B cell (primary cell): ENCODE data around the gene ATG4B. TPM values are rescaled to one million over a fixed set of nuclear protein-coding genes. Genes with fewer than 3 reads are reported as not detected.

Source experiments
- ATAC-seq: fragments of 200-7000 bp; cut with Tn5 transposase; one replicate; pipeline ENCODE4 v1.10.0; 2021; ENCODE audit warnings: low read depth, mild to moderate bottlenecking, moderate number of reproducible peaks, moderate library complexity
- CTCF ChIA-PET: fragments of 350-600 bp; sonication (Branson Sonifier 250); formaldehyde crosslinking; loops from one replicate; lab custom pipeline; 2021; ENCODE audit warnings: antibody characterized with exemption, inconsistent platforms; lab: Charles Lee
- POLR2A ChIA-PET: fragments of 350-600 bp; sonication (Branson Sonifier 250); formaldehyde crosslinking; loops from one replicate; lab custom pipeline; 2021; ENCODE audit warnings: antibody characterized with exemption; lab: Charles Lee
- DNase-seq: peaks from one replicate; pipeline ENCODE4 v3.0.0; 2013
- H2AFZ ChIP-seq: 2 replicates; pipeline ENCODE4 v1.6.1; 2012; ENCODE audit warnings: mild to moderate bottlenecking, low read depth, low read length; ENCODE audit not compliant: insufficient read depth, poor library complexity, severe bottlenecking
- H3K27ac ChIP-seq, 2 donors: 1 replicate in 1 of 2; 2 replicates in 1 of 2; pipeline ENCODE4 v1.5.1; 2012 to 2013; ENCODE audit warnings: low read length in 2 of 2, mild to moderate bottlenecking in 2 of 2, moderate library complexity in 1 of 2
- H3K27me3 ChIP-seq, 4 experiments: fragments of 200-600 bp in 1 of 4; sonication (generic) in 1 of 4; replicated peaks in 1 of 4; 1 replicate in 2 of 4; 2 replicates in 2 of 4; pipeline versions ENCODE4 v1.6.1 to v1.7.0; 2013 to 2016; ENCODE audit warnings: low read length in 3 of 4, mild to moderate bottlenecking in 2 of 4, mixed read lengths in 1 of 4, moderate library complexity in 1 of 4; ENCODE audit not compliant: insufficient read depth in 4 of 4, control insufficient read depth in 3 of 4; ENCODE audit errors: control extremely low read depth in 1 of 4
- H3K36me3 ChIP-seq, 2 experiments: replicated peaks in 1 of 2; 1 replicate in 1 of 2; 2 replicates in 1 of 2; pipeline versions ENCODE4 v1.6.1 to v1.7.1; 2013; ENCODE audit warnings: low read length in 1 of 2; ENCODE audit not compliant: insufficient read depth in 2 of 2, control insufficient read depth in 1 of 2; ENCODE audit errors: control extremely low read depth in 1 of 2, extremely low read depth in 1 of 2
- H3K4me1 ChIP-seq, 2 donors: fragments of 200-600 bp in 1 of 2; sonication (generic) in 1 of 2; 1 replicate in 1 of 2; 2 replicates in 1 of 2; pipeline versions ENCODE4 v1.5.1 to v1.6.1; 2013 to 2017; ENCODE audit warnings: low read length in 2 of 2; ENCODE audit not compliant: control insufficient read depth in 2 of 2, insufficient read depth in 2 of 2
- H3K4me2 ChIP-seq: replicated peaks from 2 replicates; pipeline ENCODE3; 2012; ENCODE audit warnings: mild to moderate bottlenecking, low read depth, low read length; ENCODE audit not compliant: poor library complexity, severe bottlenecking
- H3K4me3 ChIP-seq, 5 experiments: fragments of 200-600 bp in 1 of 5; sonication (generic) in 1 of 5; 1 replicate in 3 of 5; 2 replicates in 2 of 5; pipeline versions ENCODE4 v1.5.1 to v1.7.0; 2011 to 2016; ENCODE audit warnings: low read length in 4 of 5, mild to moderate bottlenecking in 4 of 5, low read depth in 2 of 5, control low read depth in 1 of 5, moderate library complexity in 1 of 5; ENCODE audit not compliant: insufficient read depth in 1 of 5; ENCODE audit errors: control extremely low read depth in 1 of 5, extremely low read depth in 1 of 5
- H3K79me2 ChIP-seq: fragments of 200-600 bp; sonication (generic); one replicate; pipeline ENCODE4 v1.6.0; 2016; ENCODE audit warnings: low read length; ENCODE audit not compliant: control insufficient read depth, insufficient read depth
- H3K9ac ChIP-seq: fragments of 200-600 bp; sonication (generic); 2 replicates; pipeline ENCODE4 v1.6.1; 2017; ENCODE audit warnings: mild to moderate bottlenecking, low read length, moderate library complexity
- H3K9me3 ChIP-seq, 3 donors: one replicate each; pipeline versions ENCODE4 v1.6.1 to v1.7.1; 2013; ENCODE audit warnings: low read length in 2 of 3; ENCODE audit not compliant: control insufficient read depth in 2 of 3, insufficient read depth in 1 of 3; ENCODE audit errors: control extremely low read depth in 1 of 3
- H4K20me1 ChIP-seq: 2 replicates; pipeline ENCODE4 v1.6.0; 2012; ENCODE audit warnings: mild to moderate bottlenecking, low read length; ENCODE audit not compliant: insufficient read depth, control insufficient read depth, poor library complexity, severe bottlenecking
- H3K27ac Mint-ChIP-seq: one replicate; pipeline ENCODE4 v1.8.0; 2021; ENCODE audit warnings: mixed read lengths
- H3K27me3 Mint-ChIP-seq: one replicate; pipeline ENCODE4 v1.8.0; 2021; ENCODE audit warnings: mixed read lengths
- H3K4me1 Mint-ChIP-seq: one replicate; pipeline ENCODE4 v1.8.0; 2021; ENCODE audit warnings: mixed read lengths
- H3K4me3 Mint-ChIP-seq: one replicate; pipeline ENCODE4 v1.8.0; 2021; ENCODE audit warnings: mixed read lengths
- H3K9me3 Mint-ChIP-seq: one replicate; pipeline ENCODE4 v1.8.0; 2022; ENCODE audit warnings: mixed read lengths; ENCODE audit not compliant: insufficient read depth
- CTCF ChIP-seq: fragments of 200-600 bp; IDR thresholded peaks from one replicate; pipeline ENCODE4 v1.8.0; 2022; ENCODE audit warnings: antibody characterized with exemption, mild to moderate bottlenecking
- EZH2 ChIP-seq: IDR thresholded peaks from 2 replicates; pipeline ENCODE4 v1.6.1; 2012; ENCODE audit warnings: borderline replicate concordance, low read depth, mild to moderate bottlenecking, moderate library complexity, low read length; ENCODE audit not compliant: insufficient read depth, poor library complexity, severe bottlenecking
- WGBS: methylation state at CpG from one replicate; pipeline ENCODE4 v1.1.5; 2013; ENCODE audit warnings: missing lambda C conversion rate; ENCODE audit not compliant: insufficient coverage; 5-methylcytosine and 5-hydroxymethylcytosine counted together
- intact Hi-C: fragments of 100-400 bp; cut with micrococcal nuclease; formaldehyde crosslinking; loops from one replicate; pipeline ENCODE4 v1.10.0; 2022
- polyA plus RNA-seq: library from polyadenylated mRNA; depleted of rRNA; stranded (reverse); fragments of >200 nt; gene quantifications from 2 replicates; pipeline ENCODE4 v1.2.3, GENCODE V29; 2012
- total RNA-seq, 2 donors: library from RNA; stranded (reverse); fragments of 120-200 nt in 1 of 2; gene quantifications; 1 replicate in 1 of 2; 2 replicates in 1 of 2; pipeline versions ENCODE4 v1.2.3 to v1.2.4, GENCODE V29; 2013 to 2022

The ATG4B gene
- total and polyA plus RNA-seq, 2 donors (not counting 1 experiment from before 2014, with no cell fraction given), result 130 TPM

- CTCF ChIA-PET, result interaction anchor here (1.1 to 1.2 kb wide), 2 partner anchors 19 to 322 kb away, joined by 3 to 4 read pairs; no protein-coding TSS in a partner anchor
- H3K9me3 ChIP-seq, result peaks cover 0 to 8% (median 0%) of the 10 kb centered on the region in 3 donors
- POLR2A ChIA-PET, result interaction anchor here (1.6 to 2.4 kb wide), 3 partner anchors 50 to 97 kb away, joined by 6 to 12 read pairs (median 9); partner anchors contain the start of genes D2HGDH, DTYMK and ING5
- peak overlapping the region; percentile 95 for H3K9ac ChIP-seq
- H3K27ac ChIP-seq, result peak overlapping the region; percentile 6 to 65
- peaks cover 0 to 26% of the 10 kb centered on the region in 2 experiments for H3K36me3 ChIP-seq
- no peaks in the 10 kb centered on the region for H3K9me3 Mint-ChIP-seq
- peak overlapping the region in 4 of 5 experiments; percentile 59 to 97 (median 96) for H3K4me3 ChIP-seq
- WGBS, result under 1% methylated on average over 97 of the region's 97 CpGs
- H3K27me3 ChIP-seq, result no peaks in the 10 kb centered on the region
- peak overlapping the region; percentile 80 for H3K4me3 Mint-ChIP-seq
- intact Hi-C loops, result loop anchor here (1.0 to 10.0 kb wide), 9 partner anchors 19 to 1076 kb away; partner anchors contain the start of genes DTYMK, DUSP28, HDLBP and SEPTIN2
- peaks cover 19 to 24% of the 10 kb centered on the region in 2 donors for H3K4me1 ChIP-seq
- H4K20me1 ChIP-seq, result peaks cover 45% of the 10 kb centered on the region
- peak overlapping the region; percentile 85 for H3K27ac Mint-ChIP-seq
- H3K4me2 ChIP-seq, result peak overlapping the region; percentile 98
- H3K79me2 ChIP-seq, result peaks cover 84% of the 10 kb centered on the region
- H2AFZ ChIP-seq, result peak overlapping the region; percentile 100
- no peaks in the 10 kb centered on the region for H3K27me3 Mint-ChIP-seq
- H3K4me1 Mint-ChIP-seq, result peaks cover 39% of the 10 kb centered on the region
- peak; percentile 60 for DNase-seq
- TF ChIP-seq CTCF, result no peak
- no peak for TF ChIP-seq EZH2
- ATAC-seq, result peak; percentile 25
These were observed 1.1 kb upstream of the ATG4B start for GRCh38 chr2:241636182-241637017.
